HEK293 (cell line): ENCODE results near the gene TRAF3IP3.

ENCODE experiments used
- CTCF ChIA-PET: fragments of 350-600 bp; formaldehyde crosslinking; extraction: SDS; loops from one replicate; lab custom pipeline; 2021; ENCODE audit warnings: antibody characterized with exemption; lab: Yijun Ruan, JAX
- POLR2A ChIA-PET: fragments of 300-600 bp; formaldehyde crosslinking; extraction: SDS; loops from one replicate; lab custom pipeline; 2020; ENCODE audit warnings: antibody characterized with exemption, inconsistent platforms; lab: Yijun Ruan, JAX
- H3K27ac ChIP-seq: fragments of 200-500 bp; sonication (Bioruptor generic); 2 replicates; pipeline ENCODE4 v1.5.1; 2014; ENCODE audit warnings: low read depth, low read length, control low read depth, inconsistent platforms; ENCODE audit errors: extremely low read depth
- H3K36me3 ChIP-seq, 2 experiments: fragments of 200-500 bp in 1 of 2; sonication (Bioruptor generic) in 1 of 2; 1 replicate in 1 of 2; 2 replicates in 1 of 2; pipeline ENCODE4 v1.5.1; 2014 to 2017; ENCODE audit warnings: inconsistent platforms in 2 of 2, low read length in 2 of 2; ENCODE audit not compliant: control insufficient read depth in 2 of 2, insufficient read depth in 1 of 2
- H3K4me1 ChIP-seq: fragments of 200-500 bp; sonication (Bioruptor generic); 2 replicates; pipeline ENCODE4 v1.5.1; 2014; ENCODE audit warnings: mild to moderate bottlenecking, low read length, inconsistent platforms; ENCODE audit not compliant: control insufficient read depth, insufficient read depth
- H3K4me3 ChIP-seq: 2 replicates; pipeline ENCODE4 v1.5.1; 2011; ENCODE audit warnings: low read depth, mild to moderate bottlenecking, control low read depth, low read length, moderate library complexity
- H3K9me3 ChIP-seq: fragments of 200-500 bp; sonication (Bioruptor generic); 2 replicates; pipeline ENCODE4 v1.5.1; 2014; ENCODE audit warnings: low read depth, low read length, inconsistent platforms; ENCODE audit not compliant: control insufficient read depth, insufficient read depth
- BCL11B ChIP-seq: fragments of 450-650 bp; formaldehyde crosslinking; IDR thresholded peaks from 2 replicates; pipeline ENCODE4 v1.5.1; 2016; ENCODE audit warnings: low read depth, missing biosample characterization, missing genetic modification characterization
- ZEB2 ChIP-seq: fragments of 450-650 bp; formaldehyde crosslinking; IDR thresholded peaks from 2 replicates; pipeline ENCODE4 v1.5.1; 2016; ENCODE audit warnings: missing biosample characterization, missing genetic modification characterization
- ZNF169 ChIP-seq: fragments of 450-650 bp; formaldehyde crosslinking; IDR thresholded peaks from 2 replicates; pipeline ENCODE4 v1.5.1; 2016; ENCODE audit warnings: missing biosample characterization, missing genetic modification characterization
- ZNF211 ChIP-seq: fragments of 450-650 bp; formaldehyde crosslinking; IDR thresholded peaks from 2 replicates; pipeline ENCODE4 v1.5.1; 2016; ENCODE audit warnings: low read depth, missing biosample characterization, missing genetic modification characterization
- ZNF214 ChIP-seq: fragments of 450-650 bp; formaldehyde crosslinking; IDR thresholded peaks from 2 replicates; pipeline ENCODE4 v1.5.1; 2017; ENCODE audit warnings: missing biosample characterization, mild to moderate bottlenecking, missing genetic modification characterization, borderline replicate concordance
- ZNF391 ChIP-seq: fragments of 450-650 bp; formaldehyde crosslinking; IDR thresholded peaks from 2 replicates; pipeline ENCODE4 v1.5.1; 2016; ENCODE audit warnings: low read depth, missing biosample characterization, missing genetic modification characterization, borderline replicate concordance
- ZNF510 ChIP-seq: fragments of 450-650 bp; formaldehyde crosslinking; IDR thresholded peaks from 2 replicates; pipeline ENCODE4 v1.5.1; 2018; ENCODE audit warnings: mild to moderate bottlenecking, missing genetic modification characterization, missing biosample characterization; ENCODE audit not compliant: insufficient replicate concordance
- ZNF571 ChIP-seq: fragments of 450-650 bp; formaldehyde crosslinking; IDR thresholded peaks from 2 replicates; pipeline ENCODE4 v1.5.0; 2017; ENCODE audit warnings: missing biosample characterization, missing genetic modification characterization
- ZNF621 ChIP-seq: fragments of 450-650 bp; formaldehyde crosslinking; IDR thresholded peaks from 2 replicates; pipeline ENCODE4 v1.5.1; 2017; ENCODE audit warnings: missing biosample characterization, missing genetic modification characterization
- ZNF677 ChIP-seq: fragments of 450-650 bp; IDR thresholded peaks from 2 replicates; pipeline ENCODE4 v1.5.0; 2018; ENCODE audit warnings: missing biosample characterization, mild to moderate bottlenecking, missing genetic modification characterization, moderate library complexity
- ZNF792 ChIP-seq: fragments of 450-650 bp; formaldehyde crosslinking; IDR thresholded peaks from 2 replicates; pipeline ENCODE4 v1.5.1; 2016; ENCODE audit warnings: missing biosample characterization, missing genetic modification characterization
- TF ChIP-seq, protein P1 (sequence below): fragments of 450-650 bp; formaldehyde crosslinking; IDR thresholded peaks from 2 replicates; pipeline ENCODE4 v1.5.1; 2016; ENCODE audit warnings: missing biosample characterization, missing genetic modification characterization
- TF ChIP-seq, protein P2 (sequence below): fragments of 450-650 bp; formaldehyde crosslinking; IDR thresholded peaks from 2 replicates; pipeline ENCODE4 v1.5.1; 2017; ENCODE audit warnings: missing biosample characterization, missing genetic modification characterization
- TF ChIP-seq, protein P3 (sequence below): fragments of 450-650 bp; formaldehyde crosslinking; IDR thresholded peaks from 2 replicates; pipeline ENCODE4 v1.5.1; 2016; ENCODE audit warnings: missing biosample characterization, missing genetic modification characterization
- TF ChIP-seq, protein P4 (sequence below): IDR thresholded peaks from 2 replicates; pipeline ENCODE4 v1.6.1; 2011; ENCODE audit warnings: mild to moderate bottlenecking, low read depth, low read length, borderline replicate concordance
- TF ChIP-seq, protein P5 (sequence below): fragments of 450-650 bp; formaldehyde crosslinking; IDR thresholded peaks from 2 replicates; pipeline ENCODE4 v1.5.1; 2016; ENCODE audit warnings: missing biosample characterization, missing genetic modification characterization

The TRAF3IP3 gene

DNA sequence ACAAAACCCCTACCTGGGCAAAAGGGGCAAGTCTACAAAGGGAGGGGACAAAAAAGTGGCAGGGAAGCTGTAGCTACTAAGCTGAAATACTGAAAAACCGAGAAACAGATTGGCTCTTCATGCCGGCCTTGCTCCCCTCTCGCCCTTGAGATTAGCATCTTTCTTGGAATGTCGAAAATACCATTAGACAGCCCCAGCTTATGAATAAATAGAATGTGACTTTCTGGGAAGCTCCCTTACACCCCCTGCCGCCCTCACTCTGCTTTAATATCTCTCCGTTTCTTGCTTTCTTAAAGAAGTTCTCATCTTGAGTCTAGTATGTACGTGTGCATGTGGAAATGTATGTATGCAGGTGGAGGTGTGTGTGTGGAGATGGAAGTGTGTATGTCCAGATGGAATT is 14.1 kb downstream of the TRAF3IP3 start:
- Histone ChIP-seq H3K9me3 (no peaks in the 10 kb centered on the region), H3K36me3 (no peaks in the 10 kb centered on the region), H3K4me3 (no peak overlapping the region), H3K4me1 (no peaks in the 10 kb centered on the region), H3K27ac (no peak overlapping the region)
- no peak for TF ChIP-seq ZNF792 (tag by site-specific recombination)
- TF ChIP-seq ZNF211 (tag by site-specific recombination) = no peak
- no peak for TF ChIP-seq ZNF510 (tag by site-specific recombination)
- no peak for TF ChIP-seq ZNF169 (tag by site-specific recombination)
- TF ChIP-seq, protein P1, sequence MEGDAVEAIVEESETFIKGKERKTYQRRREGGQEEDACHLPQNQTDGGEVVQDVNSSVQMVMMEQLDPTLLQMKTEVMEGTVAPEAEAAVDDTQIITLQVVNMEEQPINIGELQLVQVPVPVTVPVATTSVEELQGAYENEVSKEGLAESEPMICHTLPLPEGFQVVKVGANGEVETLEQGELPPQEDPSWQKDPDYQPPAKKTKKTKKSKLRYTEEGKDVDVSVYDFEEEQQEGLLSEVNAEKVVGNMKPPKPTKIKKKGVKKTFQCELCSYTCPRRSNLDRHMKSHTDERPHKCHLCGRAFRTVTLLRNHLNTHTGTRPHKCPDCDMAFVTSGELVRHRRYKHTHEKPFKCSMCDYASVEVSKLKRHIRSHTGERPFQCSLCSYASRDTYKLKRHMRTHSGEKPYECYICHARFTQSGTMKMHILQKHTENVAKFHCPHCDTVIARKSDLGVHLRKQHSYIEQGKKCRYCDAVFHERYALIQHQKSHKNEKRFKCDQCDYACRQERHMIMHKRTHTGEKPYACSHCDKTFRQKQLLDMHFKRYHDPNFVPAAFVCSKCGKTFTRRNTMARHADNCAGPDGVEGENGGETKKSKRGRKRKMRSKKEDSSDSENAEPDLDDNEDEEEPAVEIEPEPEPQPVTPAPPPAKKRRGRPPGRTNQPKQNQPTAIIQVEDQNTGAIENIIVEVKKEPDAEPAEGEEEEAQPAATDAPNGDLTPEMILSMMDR (tag by site-specific recombination) = no peak
- TF ChIP-seq, protein P2, sequence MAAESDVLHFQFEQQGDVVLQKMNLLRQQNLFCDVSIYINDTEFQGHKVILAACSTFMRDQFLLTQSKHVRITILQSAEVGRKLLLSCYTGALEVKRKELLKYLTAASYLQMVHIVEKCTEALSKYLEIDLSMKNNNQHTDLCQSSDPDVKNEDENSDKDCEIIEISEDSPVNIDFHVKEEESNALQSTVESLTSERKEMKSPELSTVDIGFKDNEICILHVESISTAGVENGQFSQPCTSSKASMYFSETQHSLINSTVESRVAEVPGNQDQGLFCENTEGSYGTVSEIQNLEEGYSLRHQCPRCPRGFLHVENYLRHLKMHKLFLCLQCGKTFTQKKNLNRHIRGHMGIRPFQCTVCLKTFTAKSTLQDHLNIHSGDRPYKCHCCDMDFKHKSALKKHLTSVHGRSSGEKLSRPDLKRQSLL (tag by site-specific recombination) = no peak
- TF ChIP-seq BCL11B (tag by site-specific recombination) = no peak
- TF ChIP-seq, protein P3, sequence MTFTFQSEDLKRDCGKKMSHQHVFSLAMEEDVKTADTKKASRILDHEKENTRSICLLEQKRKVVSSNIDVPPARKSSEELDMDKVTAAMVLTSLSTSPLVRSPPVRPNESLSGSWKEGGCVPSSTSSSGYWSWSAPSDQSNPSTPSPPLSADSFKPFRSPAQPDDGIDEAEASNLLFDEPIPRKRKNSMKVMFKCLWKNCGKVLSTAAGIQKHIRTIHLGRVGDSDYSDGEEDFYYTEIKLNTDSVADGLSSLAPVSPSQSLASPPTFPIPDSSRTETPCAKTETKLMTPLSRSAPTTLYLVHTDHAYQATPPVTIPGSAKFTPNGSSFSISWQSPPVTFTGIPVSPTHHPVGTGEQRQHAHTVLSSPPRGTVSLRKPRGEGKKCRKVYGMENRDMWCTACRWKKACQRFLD (tag by site-specific recombination) = no peak
- TF ChIP-seq, protein P4, sequence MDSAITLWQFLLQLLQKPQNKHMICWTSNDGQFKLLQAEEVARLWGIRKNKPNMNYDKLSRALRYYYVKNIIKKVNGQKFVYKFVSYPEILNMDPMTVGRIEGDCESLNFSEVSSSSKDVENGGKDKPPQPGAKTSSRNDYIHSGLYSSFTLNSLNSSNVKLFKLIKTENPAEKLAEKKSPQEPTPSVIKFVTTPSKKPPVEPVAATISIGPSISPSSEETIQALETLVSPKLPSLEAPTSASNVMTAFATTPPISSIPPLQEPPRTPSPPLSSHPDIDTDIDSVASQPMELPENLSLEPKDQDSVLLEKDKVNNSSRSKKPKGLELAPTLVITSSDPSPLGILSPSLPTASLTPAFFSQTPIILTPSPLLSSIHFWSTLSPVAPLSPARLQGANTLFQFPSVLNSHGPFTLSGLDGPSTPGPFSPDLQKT = no peak
- no peak for TF ChIP-seq ZNF214 (tag by site-specific recombination)
- TF ChIP-seq ZNF677 (tag by site-specific recombination) = no peak
- no peak for TF ChIP-seq ZNF571 (tag by site-specific recombination)
- TF ChIP-seq ZNF391 (tag by site-specific recombination) = no peak
- ChIA-PET POLR2A (no interaction called here), CTCF (no interaction called here)

DNA sequence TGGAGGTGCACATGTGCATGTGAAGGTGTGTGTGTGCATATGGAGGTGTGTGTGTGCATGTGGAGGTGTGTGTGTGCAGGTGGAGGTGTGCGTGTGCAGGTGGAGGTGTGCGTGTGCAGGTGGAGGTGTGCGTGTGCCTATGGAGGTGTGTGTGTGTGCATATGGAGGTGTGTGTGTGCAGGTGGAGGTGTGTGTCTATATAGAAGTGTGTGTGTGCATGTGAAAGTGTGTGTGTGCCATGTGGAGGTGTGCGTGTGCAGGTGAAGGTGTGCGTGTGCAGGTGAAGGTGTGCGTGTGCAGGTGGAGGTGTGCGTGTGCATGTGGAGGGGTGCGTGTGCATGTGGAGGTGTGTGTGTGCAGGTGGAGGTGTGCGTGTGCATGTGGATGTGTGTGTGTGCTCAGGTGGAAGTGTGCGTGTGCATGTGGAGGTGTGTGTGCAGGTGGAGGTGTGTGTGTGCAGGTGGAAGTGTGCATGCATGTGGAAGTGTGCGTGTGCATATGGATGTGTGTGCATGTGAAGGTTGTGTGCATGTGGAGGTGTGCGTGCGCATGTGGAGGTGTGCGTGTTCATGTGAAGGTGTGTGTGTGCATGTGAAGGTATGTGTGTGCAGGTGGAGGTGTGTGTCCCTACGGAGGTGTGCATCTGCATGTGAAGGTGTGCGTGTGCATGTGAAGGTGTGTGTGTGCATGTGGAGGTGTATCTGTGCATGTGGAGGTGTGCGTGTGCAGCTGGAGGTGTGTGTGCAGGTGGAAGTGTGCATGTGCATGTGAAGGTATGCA is 15.0 kb downstream of the TRAF3IP3 start:
- no peaks in the 10 kb centered on the region for H3K36me3 ChIP-seq
- POLR2A ChIA-PET = no interaction called here
- H3K4me1 ChIP-seq = no peaks in the 10 kb centered on the region
- no peak overlapping the region for H3K4me3 ChIP-seq
- TF ChIP-seq ZNF621 (no peak), ZEB2 (peak; percentile 98)
- TF ChIP-seq, protein P5, sequence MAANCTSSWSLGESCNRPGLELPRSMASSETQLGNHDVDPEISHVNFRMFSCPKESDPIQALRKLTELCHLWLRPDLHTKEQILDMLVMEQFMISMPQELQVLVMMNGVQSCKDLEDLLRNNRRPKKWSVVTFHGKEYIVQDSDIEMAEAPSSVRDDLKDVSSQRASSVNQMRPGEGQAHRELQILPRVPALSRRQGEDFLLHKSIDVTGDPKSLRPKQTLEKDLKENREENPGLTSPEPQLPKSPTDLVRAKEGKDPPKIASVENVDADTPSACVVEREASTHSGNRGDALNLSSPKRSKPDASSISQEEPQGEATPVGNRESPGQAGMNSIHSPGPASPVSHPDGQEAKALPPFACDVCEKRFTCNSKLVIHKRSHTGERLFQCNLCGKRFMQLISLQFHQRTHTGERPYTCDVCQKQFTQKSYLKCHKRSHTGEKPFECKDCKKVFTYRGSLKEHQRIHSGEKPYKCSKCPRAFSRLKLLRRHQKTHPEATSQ (tag by site-specific recombination) = no peak
- H3K27ac ChIP-seq = no peak overlapping the region
- CTCF ChIA-PET = no interaction called here
- no peaks in the 10 kb centered on the region for H3K9me3 ChIP-seq
